Hepatic stellate cell (primary cell): Measurements from ENCODE around the gene COL23A1.
A peak's percentile ranks its signal among the peaks of the same experiment; 100 is the strongest.

Experiments
- DNase-seq: peaks from one replicate; pipeline ENCODE4 v3.0.0; 2011; ENCODE audit warnings: low spot score

COL23A1 gene

GRCh38 chr5:178588769-178589168, 1.4 kb downstream of the COL23A1 start:
- no peak for DNase-seq

GRCh38 chr5:178587763-178588611, 2.2 kb downstream of the COL23A1 start:
- no peak for DNase-seq

DNA sequence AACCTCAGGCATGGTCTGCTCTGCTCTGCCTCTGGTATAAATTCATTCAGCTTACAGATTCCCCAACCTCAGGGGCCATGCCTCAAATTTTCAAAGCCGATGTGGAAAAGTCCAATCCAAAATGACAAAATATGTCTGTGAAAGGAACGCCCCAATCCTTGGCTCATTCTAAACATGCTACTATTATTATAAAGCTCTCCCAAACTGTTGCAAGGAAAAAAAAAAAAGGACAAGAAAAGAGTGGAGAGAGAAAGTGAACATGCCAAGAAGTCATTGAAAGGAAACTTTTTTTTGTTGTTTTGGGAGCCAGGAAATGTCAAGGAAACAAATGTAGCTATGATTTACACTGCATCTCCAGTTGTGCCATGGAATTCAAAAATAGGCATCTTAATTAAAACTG, 3.8 kb downstream of the COL23A1 start:
- no peak for DNase-seq

DNA sequence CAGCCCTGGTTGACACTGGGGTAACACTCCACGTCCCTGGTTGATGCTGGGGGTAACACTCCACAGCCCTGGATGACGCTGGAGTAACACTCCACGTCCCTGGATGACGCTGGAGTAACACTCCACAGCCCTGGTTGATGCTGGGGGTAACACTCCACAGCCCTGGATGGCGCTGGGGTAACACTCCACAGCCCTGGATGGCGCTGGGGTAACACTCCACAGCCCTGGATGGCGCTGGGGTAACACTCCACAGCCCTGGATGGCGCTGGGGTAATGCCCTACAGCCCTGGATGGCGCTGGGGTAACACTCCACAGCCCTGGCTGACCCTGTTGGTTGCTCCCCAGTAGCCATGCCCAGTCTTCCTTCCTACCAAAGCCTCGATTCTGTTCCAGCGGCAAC, 4.8 kb downstream of the COL23A1 start:
- peak; percentile 61 for DNase-seq

GRCh38 chr5:178583279-178583678, 6.9 kb downstream of the COL23A1 start:
- DNase-seq: no peak

DNA sequence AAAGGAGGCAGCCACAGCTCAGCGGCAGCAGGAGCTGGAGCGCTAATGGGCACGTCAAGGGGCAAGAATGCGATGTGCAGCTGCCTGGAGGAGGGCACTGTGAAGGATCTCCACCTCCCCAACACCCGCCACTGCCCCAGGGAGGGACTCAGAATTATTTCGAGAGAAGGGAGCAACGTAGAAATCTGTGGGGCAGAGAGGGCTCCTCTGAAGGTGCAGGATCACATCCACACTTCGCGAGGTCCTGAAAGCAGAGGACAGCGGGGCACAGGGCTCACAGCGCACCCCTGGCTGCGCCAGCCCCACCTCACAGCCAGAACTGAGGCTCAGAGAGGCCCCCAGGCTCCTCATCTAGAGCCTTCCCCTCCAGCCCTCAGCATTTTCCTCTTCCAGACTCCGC, 7.9 kb downstream of the COL23A1 start:
- no peak for DNase-seq

GRCh38 chr5:178581621-178582020, 8.6 kb downstream of the COL23A1 start:
- DNase-seq: no peak

DNA sequence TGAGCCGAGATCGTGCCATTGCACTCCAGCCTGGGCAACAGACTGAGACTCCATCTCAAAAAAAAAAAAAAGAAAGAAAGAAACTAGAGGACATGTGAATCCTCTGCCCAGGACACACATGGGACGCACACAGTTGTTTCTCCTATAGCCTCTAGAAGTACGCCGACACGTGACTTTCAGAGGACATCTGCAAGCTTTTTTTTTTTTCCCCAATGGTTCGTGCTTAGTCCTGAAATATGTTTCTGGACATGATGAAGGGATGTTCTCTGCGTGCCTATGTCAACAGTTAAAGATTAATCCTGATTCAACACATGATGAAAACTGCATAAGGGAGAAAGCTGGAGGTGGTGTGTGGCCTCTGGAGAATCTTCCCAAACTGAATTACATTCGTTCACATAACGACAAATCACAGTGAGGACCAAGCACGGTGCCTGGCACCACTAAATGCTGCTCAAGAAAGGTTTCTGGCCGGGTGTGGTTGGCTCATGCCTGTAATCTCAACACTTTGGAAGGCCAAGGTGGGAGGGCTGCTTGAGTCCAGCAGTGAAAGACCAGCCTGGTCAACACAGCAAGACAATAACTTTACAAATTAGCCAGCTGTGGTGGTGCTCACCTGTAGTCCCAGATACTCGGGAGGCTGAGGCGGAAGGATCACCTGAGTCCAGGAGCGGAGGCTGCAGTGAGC, 9.8 kb downstream of the COL23A1 start:
- no peak for DNase-seq

DNA sequence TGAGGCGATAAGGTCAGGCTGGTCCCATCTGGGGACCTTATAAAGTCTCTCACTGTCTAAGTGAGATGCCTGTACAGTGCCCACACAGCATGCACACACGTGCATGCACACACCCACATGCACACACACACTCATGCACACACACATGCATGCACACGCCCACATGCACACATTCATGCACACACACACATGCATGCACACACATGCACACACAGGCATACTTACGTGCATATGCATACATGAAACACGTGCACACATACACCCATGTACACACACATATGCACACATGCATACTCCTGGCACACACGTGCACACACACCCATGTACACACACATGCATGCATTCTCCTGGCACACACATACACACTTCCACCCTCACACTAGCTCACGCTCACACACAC, 12.2 kb downstream of the COL23A1 start:
- no peak for DNase-seq

DNA sequence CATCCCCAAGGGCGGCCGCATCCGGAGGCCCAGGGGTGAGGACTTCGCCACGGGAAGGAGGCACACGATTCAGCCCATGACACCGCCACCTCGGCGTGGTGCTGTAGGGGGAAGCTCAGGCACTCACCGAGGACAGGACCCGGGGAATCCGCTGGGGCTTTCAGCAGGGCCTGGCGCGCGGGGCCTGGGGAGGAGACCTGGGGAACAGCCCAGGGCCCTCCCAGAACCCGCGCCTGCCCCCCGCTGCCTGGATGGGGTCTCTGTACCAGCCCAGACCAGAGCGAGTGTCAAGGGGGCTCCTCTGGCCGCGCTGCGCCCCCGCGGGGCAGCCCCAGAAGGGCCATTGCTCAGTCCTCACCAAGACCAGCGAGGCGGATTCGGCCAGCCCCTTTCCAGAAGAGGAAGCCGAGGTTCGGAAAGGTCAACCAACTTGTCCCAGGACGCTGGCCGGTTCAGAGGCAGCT, 12.8 kb downstream of the COL23A1 start:
- DNase-seq: no peak

DNA sequence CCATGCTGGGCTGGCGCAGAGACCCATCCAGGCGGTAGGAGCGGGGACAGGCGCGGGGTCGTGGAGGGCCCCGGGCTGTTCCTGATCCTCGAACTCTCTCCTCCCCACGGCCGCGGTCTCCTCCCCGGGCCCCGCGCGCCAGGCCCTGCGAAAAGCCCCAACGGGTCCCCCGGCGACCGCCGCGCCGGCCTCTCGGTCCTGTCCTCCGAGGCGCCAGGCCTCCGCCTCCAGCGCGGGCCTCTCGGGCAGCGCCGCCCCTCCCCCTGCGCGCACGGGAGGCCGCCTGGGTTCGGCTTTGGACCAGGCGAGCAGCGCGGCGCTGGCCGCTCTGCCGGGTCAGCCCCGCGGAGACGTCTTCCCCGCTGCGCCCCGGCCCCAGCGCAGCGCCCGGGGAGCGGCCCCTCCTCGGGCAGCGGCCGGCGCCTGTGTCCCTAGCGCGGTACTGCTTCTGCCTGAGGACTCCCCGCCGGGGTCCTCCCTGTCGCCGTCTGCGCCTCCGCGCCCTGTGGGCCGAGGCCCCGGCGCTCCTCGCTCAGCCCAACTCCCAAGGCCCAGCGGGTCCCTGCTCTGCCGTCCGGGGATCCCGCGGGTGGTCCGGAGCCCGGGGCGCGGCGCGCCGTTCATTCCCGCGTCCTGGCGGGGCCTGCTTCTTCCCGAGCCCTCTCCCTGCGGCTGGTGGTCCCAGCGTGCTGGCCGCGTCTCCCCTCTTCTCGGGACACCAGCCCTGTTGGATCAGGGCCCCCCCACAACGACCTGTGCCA, 13.4 kb downstream of the COL23A1 start:
- DNase-seq: no peak

DNA sequence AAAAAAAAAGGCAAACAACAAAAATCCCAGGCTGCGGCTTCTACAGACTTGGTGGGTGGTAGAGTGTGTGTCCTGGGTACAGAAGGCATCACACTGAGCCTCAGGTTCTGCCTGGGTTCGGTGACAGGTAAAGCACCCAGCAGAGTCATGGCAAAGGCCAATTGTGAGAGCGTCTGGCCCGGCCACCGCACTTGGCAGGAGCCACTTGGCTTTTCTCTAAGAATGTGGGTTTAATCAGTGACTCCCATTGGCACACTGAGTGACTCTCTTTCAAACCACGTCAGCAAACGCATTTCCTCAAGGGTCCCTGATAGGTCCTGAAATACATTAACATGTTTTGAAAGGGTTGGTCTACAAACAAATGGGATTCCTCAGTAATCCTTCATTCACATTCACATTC, 17.0 kb downstream of the COL23A1 start:
- no peak for DNase-seq

DNA sequence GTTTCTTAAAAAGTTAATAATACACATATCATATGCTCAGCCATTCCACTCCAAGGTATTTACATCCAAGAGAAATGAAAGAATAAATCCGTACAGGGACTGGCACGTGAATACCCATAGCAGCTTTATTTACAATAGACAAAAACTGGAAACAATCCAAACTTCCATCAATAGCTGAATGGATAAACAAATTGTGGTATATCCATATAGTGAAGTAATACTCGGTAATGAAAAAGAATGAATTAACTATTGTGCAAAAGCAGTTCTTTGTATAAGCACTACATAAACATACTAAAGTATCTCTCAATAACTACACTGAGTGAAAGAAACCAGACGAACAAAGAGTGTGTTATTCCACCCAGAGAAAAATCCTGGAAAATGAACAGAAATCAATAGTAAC, 17.6 kb downstream of the COL23A1 start:
- DNase-seq: no peak

GRCh38 chr5:178569485-178569884, 20.7 kb downstream of the COL23A1 start:
- DNase-seq: no peak

GRCh38 chr5:178564811-178565550, 25.2 kb downstream of the COL23A1 start:
- no peak for DNase-seq

DNA sequence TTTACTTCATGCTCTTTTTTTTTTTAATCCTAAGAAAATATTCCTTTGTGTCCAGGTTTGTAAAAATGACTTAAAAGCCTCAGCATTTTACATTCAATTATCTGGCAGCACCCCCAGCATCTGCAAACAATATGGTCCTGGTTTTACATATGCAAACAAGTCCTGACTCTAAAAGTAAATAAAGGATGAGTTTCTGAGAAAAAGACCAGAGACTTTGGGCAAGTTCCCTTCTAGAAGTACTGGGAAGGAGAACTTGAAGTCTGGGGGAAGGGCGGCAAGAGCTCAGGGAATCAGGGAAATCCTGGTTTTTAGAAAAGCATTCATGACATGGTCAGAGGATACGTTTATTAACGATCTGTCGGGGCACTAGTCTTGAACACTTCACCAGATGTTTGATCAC, 25.8 kb downstream of the COL23A1 start:
- no peak for DNase-seq

- DNase-seq: no peak
Observed at GRCh38 chr5:178563621-178564020, 26.6 kb downstream of the COL23A1 start.

- DNase-seq: no peak
Observed at GRCh38 chr5:178561746-178562264, 28.4 kb downstream of the COL23A1 start.

GRCh38 chr5:178560911-178561310, 29.3 kb downstream of the COL23A1 start:
- no peak for DNase-seq

GRCh38 chr5:178557416-178557815, 32.8 kb downstream of the COL23A1 start:
- no peak for DNase-seq

- DNase-seq: no peak
Observed at GRCh38 chr5:178555771-178556211, 34.4 kb downstream of the COL23A1 start.

GRCh38 chr5:178555005-178555404, 35.2 kb downstream of the COL23A1 start:
- no peak for DNase-seq
